Panc1 (cell line): Measurements from ENCODE around the gene KIF21A. TPM values are rescaled to one million over a fixed set of nuclear protein-coding genes. Genes with fewer than 3 reads are reported as not detected.

Source experiments
- ATAC-seq: fragments of 200-7000 bp; cut with Tn5 transposase; 2 replicates; pipeline ENCODE4 v1.9.1; 2020; ENCODE audit warnings: mild to moderate bottlenecking, moderate library complexity
- BruUV-seq: library from RNA; stranded (reverse); fragments of 400-500 nt; replicated peaks from 2 replicates; lab custom pipeline; 2021; lab: Mats Ljungman, UMichigan
- CTCF ChIA-PET: fragments of 300-600 bp; sonication (Branson Sonifier 250); formaldehyde crosslinking; loops from one replicate; lab custom pipeline; 2022; ENCODE audit warnings: antibody characterized with exemption; lab: Charles Lee
- POLR2A ChIA-PET: fragments of 300-600 bp; sonication (Branson Sonifier 250); formaldehyde crosslinking; loops from one replicate; lab custom pipeline; 2022; ENCODE audit warnings: antibody characterized with exemption; lab: Charles Lee
- DNase-seq: peaks from one replicate; pipeline ENCODE4 v3.0.0-alpha.2; 2010; ENCODE audit warnings: low read depth, low spot score
- H3K27ac ChIP-seq: 2 replicates; pipeline ENCODE4 v1.5.1; 2011; ENCODE audit warnings: mild to moderate bottlenecking, low read length, inconsistent platforms
- H3K27me3 ChIP-seq: fragments of 200-500 bp; sonication (Bioruptor generic); 2 replicates; pipeline ENCODE4 v1.6.0; 2014; ENCODE audit warnings: low read length, inconsistent platforms; ENCODE audit not compliant: control insufficient read depth, insufficient read depth
- H3K36me3 ChIP-seq: fragments of 200-500 bp; sonication (Bioruptor generic); 2 replicates; pipeline ENCODE4 v1.5.1; 2014; ENCODE audit warnings: inconsistent platforms, mild to moderate bottlenecking, low read length, moderate library complexity; ENCODE audit not compliant: control insufficient read depth, insufficient read depth
- H3K4me1 ChIP-seq: 2 replicates; pipeline ENCODE4 v1.5.1; 2011; ENCODE audit warnings: inconsistent platforms, mild to moderate bottlenecking, low read length, moderate library complexity; ENCODE audit not compliant: control insufficient read depth, insufficient read depth
- H3K4me3 ChIP-seq, 2 experiments: 2 replicates each; pipeline ENCODE4 v1.5.1; 2011 to 2012; ENCODE audit warnings: low read depth in 2 of 2, low read length in 2 of 2, mild to moderate bottlenecking in 2 of 2, inconsistent platforms in 1 of 2, moderate library complexity in 1 of 2
- H3K9me3 ChIP-seq: fragments of 200-500 bp; sonication (Bioruptor generic); 2 replicates; pipeline ENCODE4 v1.5.1; 2014; ENCODE audit warnings: low read depth, mild to moderate bottlenecking, inconsistent platforms, low read length, moderate library complexity; ENCODE audit not compliant: control insufficient read depth, insufficient read depth
- POLR2AphosphoS5 ChIP-seq: IDR thresholded peaks from 2 replicates; pipeline ENCODE4 v1.6.1; 2012; ENCODE audit warnings: mild to moderate bottlenecking, low read depth, low read length, moderate library complexity
- REST ChIP-seq, 2 experiments: IDR thresholded peaks; 2 replicates each; pipeline ENCODE4 v1.6.1; 2011 to 2012; ENCODE audit warnings: low read depth in 2 of 2, control low read depth in 1 of 2, low read length in 1 of 2, mild to moderate bottlenecking in 1 of 2, moderate library complexity in 1 of 2; ENCODE audit not compliant: insufficient read depth in 1 of 2
- SIN3A ChIP-seq: IDR thresholded peaks from 2 replicates; pipeline ENCODE4 v1.6.1; 2012; ENCODE audit warnings: low read depth, mild to moderate bottlenecking, low read length, moderate library complexity, borderline replicate concordance; ENCODE audit not compliant: insufficient read depth
- TCF7L2 ChIP-seq: IDR thresholded peaks from 2 replicates; pipeline ENCODE4 v1.6.1; 2011; ENCODE audit warnings: mild to moderate bottlenecking, low read depth, low read length, inconsistent platforms
- in situ Hi-C: cut with HindIII; loops from 2 replicates; pipeline ENCODE4 v1.10.0; 2016; ENCODE audit warnings: low sequenced_read_pairs, low pct_unique_long_range_greater_than_20kb
- intact Hi-C: fragments of 100-400 bp; cut with micrococcal nuclease; formaldehyde crosslinking; loops from one replicate; pipeline ENCODE4 v1.10.0; 2022; ENCODE audit not compliant: unreplicated experiment
- total RNA-seq: library from RNA; stranded (reverse); gene quantifications from one replicate; pipeline ENCODE4 v1.2.1, GENCODE V29; 2021; ENCODE audit not compliant: unreplicated experiment
- TF ChIP-seq, protein P1 (sequence below): fragments of 450-650 bp; IDR thresholded peaks from 2 replicates; pipeline ENCODE4 v1.5.1; 2017; ENCODE audit warnings: mild to moderate bottlenecking

KIF21A gene
- total RNA-seq, 1 experiment from 2014 or later, result 25.6 TPM

DNA sequence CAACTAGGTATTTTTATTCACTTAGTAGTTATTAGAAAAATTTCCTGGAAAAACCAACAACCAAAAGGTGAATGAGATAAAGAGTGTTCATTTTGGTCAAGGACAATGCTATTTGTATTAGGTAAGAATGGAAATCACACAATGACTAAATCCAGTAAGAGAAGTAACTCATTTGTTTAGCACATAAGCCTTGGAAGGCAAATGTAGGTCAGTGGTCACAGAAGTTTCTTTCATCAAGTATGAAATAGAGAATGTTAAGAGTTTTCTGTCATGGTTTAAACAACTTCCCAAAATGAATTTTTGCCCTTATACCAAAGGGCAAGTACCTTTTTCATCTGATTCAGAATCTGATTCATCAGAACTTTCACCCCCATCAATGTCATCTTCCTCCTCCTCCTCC is 101.7 kb downstream of the KIF21A start:
- no peak overlapping the region for H3K27ac ChIP-seq
- no peaks in the 10 kb centered on the region for H3K27me3 ChIP-seq
- no peak for TF ChIP-seq SIN3A
- TF ChIP-seq, protein P1, sequence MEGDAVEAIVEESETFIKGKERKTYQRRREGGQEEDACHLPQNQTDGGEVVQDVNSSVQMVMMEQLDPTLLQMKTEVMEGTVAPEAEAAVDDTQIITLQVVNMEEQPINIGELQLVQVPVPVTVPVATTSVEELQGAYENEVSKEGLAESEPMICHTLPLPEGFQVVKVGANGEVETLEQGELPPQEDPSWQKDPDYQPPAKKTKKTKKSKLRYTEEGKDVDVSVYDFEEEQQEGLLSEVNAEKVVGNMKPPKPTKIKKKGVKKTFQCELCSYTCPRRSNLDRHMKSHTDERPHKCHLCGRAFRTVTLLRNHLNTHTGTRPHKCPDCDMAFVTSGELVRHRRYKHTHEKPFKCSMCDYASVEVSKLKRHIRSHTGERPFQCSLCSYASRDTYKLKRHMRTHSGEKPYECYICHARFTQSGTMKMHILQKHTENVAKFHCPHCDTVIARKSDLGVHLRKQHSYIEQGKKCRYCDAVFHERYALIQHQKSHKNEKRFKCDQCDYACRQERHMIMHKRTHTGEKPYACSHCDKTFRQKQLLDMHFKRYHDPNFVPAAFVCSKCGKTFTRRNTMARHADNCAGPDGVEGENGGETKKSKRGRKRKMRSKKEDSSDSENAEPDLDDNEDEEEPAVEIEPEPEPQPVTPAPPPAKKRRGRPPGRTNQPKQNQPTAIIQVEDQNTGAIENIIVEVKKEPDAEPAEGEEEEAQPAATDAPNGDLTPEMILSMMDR, result no peak
- no peak for TF ChIP-seq REST (IDR thresholded peaks at IDR 0.05; ENCODE audit: insufficient read depth in 1 of 2, low read depth in 2 of 2, low read length in 1 of 2)
- no peak for TF ChIP-seq POLR2AphosphoS5
- TF ChIP-seq TCF7L2, result no peak
- CTCF ChIA-PET, result no interaction called here
- DNase-seq, result no peak
- no peak overlapping the region for H3K4me3 ChIP-seq
- H3K36me3 ChIP-seq, result peaks cover 4% of the 10 kb centered on the region
- H3K9me3 ChIP-seq, result no peaks in the 10 kb centered on the region
- POLR2A ChIA-PET, result no interaction called here
- intact Hi-C loops (no loop called here), in situ Hi-C loops (no loop called here)
- no TSS peak for BruUV-seq
- ATAC-seq, result no peak
- no peaks in the 10 kb centered on the region for H3K4me1 ChIP-seq

DNA sequence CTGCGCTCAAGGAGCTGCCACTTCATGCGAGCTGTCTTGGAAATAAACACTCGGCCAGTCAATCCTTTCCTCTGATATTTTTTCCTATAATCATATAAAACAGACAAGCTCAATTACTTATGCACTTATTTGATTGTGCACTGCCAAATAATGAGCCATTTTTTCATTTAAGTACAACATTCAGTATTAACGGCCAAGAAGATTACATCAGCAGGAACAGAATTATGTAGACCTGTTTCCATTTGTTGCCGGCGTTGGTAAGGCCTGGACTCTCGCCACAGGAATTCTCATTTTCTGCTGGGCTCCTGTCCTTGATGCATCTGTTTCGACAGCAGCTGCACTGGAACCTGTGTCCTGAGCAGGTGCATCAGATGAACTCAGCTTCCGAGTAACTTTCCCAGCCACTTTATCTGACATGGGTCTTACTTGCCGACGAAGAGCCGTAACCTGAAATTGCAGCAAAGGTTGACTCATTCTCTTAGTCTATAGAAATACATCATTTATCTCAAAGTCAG is 110.2 kb downstream of the KIF21A start:
- CTCF ChIA-PET, result no interaction called here
- H3K9me3 ChIP-seq, result no peaks in the 10 kb centered on the region
- no peaks in the 10 kb centered on the region for H3K27me3 ChIP-seq
- intact Hi-C loops (no loop called here), in situ Hi-C loops (no loop called here)
- H3K27ac ChIP-seq, result no peak overlapping the region
- TF ChIP-seq POLR2AphosphoS5 (no peak), TCF7L2 (no peak), SIN3A (no peak), REST (IDR thresholded peaks at IDR 0.05; ENCODE audit: insufficient read depth in 1 of 2, low read depth in 2 of 2, low read length in 1 of 2) (no peak)
- TF ChIP-seq, protein P1, result no peak
- BruUV-seq, result no TSS peak
- H3K36me3 ChIP-seq, result peaks cover 11% of the 10 kb centered on the region
- no peaks in the 10 kb centered on the region for H3K4me1 ChIP-seq
- no peak for DNase-seq
- no peak overlapping the region for H3K4me3 ChIP-seq
- POLR2A ChIA-PET, result no interaction called here
- no peak for ATAC-seq
